Measurements from ENCODE around the gene PTPRJ. TPM values are rescaled to one million over a fixed set of nuclear protein-coding genes. Genes with fewer than 3 reads are reported as not detected.

Gene PTPRJ
- total and polyA plus RNA-seq, 3 donors from 2014 or later, result 4.3 to 8.2 (median 6.6) TPM

- DNase-seq, result no peak
- Histone ChIP-seq H3K27me3 (no peaks in the 10 kb centered on the region), H3K4me3 (no peak overlapping the region), H3K36me3 (ENCODE audit: low read depth, missing control alignments) (no peaks in the 10 kb centered on the region), H3K27ac (no peak overlapping the region), H3K4me1 (peaks cover 2% of the 10 kb centered on the region), H3K9me3 (no peaks in the 10 kb centered on the region)
- no peak for TF ChIP-seq POLR2A (IDR thresholded peaks at IDR 0.05)
- TF ChIP-seq CTCF (IDR thresholded peaks at IDR 0.05), result no peak
- WGBS, 2 donors, result 68 to 79% methylated on average over 2 to 4 of the region's 4 CpGs
- intact Hi-C loops (cut with DNase I; ENCODE audit: low total_unique reads), result no loop called here
Measured at GRCh38 chr11:48091426-48092102, 111.2 kb downstream of the PTPRJ start.

GRCh38 chr11:48093323-48093722 lies 113.0 kb downstream of the PTPRJ start:
- TF ChIP-seq CTCF (IDR thresholded peaks at IDR 0.05), result no peak
- TF ChIP-seq POLR2A (IDR thresholded peaks at IDR 0.05), result no peak
- H3K4me3 ChIP-seq, result no peak overlapping the region
- intact Hi-C loops (cut with DNase I; ENCODE audit: low total_unique reads), result no loop called here
- H3K9me3 ChIP-seq, result no peaks in the 10 kb centered on the region
- H3K27me3 ChIP-seq, result no peaks in the 10 kb centered on the region
- DNase-seq, result no peak
- H3K36me3 ChIP-seq (ENCODE audit: low read depth, missing control alignments), result no peaks in the 10 kb centered on the region
- WGBS, 2 donors, result 84 to 91% methylated on average over 4 of the region's 4 CpGs
- H3K4me1 ChIP-seq, result peaks cover under 1% of the 10 kb centered on the region
- H3K27ac ChIP-seq, result no peak overlapping the region

- no peaks in the 10 kb centered on the region for H3K4me1 ChIP-seq
- intact Hi-C loops (cut with DNase I; ENCODE audit: low total_unique reads), result no loop called here
- H3K27me3 ChIP-seq, result no peaks in the 10 kb centered on the region
- no peaks in the 10 kb centered on the region for H3K9me3 ChIP-seq
- H3K4me3 ChIP-seq, result no peak overlapping the region
- WGBS, 2 donors, result 65 to 68% methylated on average over 6 of the region's 6 CpGs
- no peak overlapping the region for H3K27ac ChIP-seq
- TF ChIP-seq POLR2A (IDR thresholded peaks at IDR 0.05) (no peak), CTCF (IDR thresholded peaks at IDR 0.05) (no peak)
- H3K36me3 ChIP-seq (ENCODE audit: low read depth, missing control alignments), result no peaks in the 10 kb centered on the region
- DNase-seq, result no peak
Measured at GRCh38 chr11:48093795-48094642, 113.7 kb downstream of the PTPRJ start.

GRCh38 chr11:48094643-48095339 lies 114.4 kb downstream of the PTPRJ start:
- Histone ChIP-seq H3K4me3 (no peak overlapping the region), H3K27ac (no peak overlapping the region), H3K27me3 (no peaks in the 10 kb centered on the region), H3K4me1 (no peaks in the 10 kb centered on the region), H3K36me3 (ENCODE audit: low read depth, missing control alignments) (no peaks in the 10 kb centered on the region), H3K9me3 (no peaks in the 10 kb centered on the region)
- intact Hi-C loops (cut with DNase I; ENCODE audit: low total_unique reads), result no loop called here
- no peak for TF ChIP-seq POLR2A (IDR thresholded peaks at IDR 0.05)
- TF ChIP-seq CTCF (IDR thresholded peaks at IDR 0.05), result no peak
- DNase-seq, result no peak
- WGBS, 2 donors, result 91 to 94% methylated on average over 9 of the region's 9 CpGs
